Omental fat pad (tissue), 4 donors: Measurements from ENCODE around the gene MN1. TPM values are rescaled to one million over a fixed set of nuclear protein-coding genes. Genes with fewer than 3 reads are reported as not detected.

Experiments used
- ATAC-seq: fragments of 150-250 bp; one replicate; pipeline ENCODE4 v1.9.1; 2016; ENCODE audit warnings: mild to moderate bottlenecking, moderate library complexity; ENCODE audit not compliant: low FRiP score
- DNase-seq: peaks from one replicate; pipeline ENCODE4 v3.0.0-alpha.2; 2019; ENCODE audit warnings: low spot score
- total RNA-seq, 4 donors: library from RNA; depleted of rRNA; stranded (reverse); fragments of >200 nt; gene quantifications; one replicate each; pipeline ENCODE4 v1.1.0, GENCODE V29; 2016
- TF ChIP-seq, protein P1 (sequence below), 3 donors: fragments of 450-650 bp; IDR thresholded peaks; one replicate each; pipeline ENCODE4 v1.5.1; 2016 to 2017; ENCODE audit warnings: antibody characterized with exemption in 3 of 3, mild to moderate bottlenecking in 3 of 3, moderate library complexity in 2 of 3

The MN1 gene
- total RNA-seq, 4 donors from 2014 or later, result 4.8 to 16.5 (median 8.9) TPM

DNA sequence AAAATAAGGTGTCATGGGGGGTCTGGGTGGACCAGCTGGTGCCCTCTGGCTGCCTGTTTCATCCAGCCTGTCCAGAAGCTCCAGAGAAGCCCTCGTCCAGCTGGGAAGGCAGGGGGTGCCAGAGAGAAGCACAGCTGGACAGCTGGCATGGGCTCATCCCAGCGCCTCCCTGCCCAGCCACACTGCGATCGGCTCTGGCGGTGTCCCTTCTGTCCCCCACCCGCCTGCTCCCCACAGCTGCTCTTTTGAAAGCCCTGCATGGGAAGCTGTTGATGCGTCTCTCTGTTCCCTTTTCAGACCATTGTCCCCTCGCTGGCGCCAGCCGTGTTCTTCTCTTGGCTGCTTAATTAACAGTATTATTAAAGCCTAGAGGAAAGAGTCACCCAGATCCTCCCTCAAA is 86.5 kb downstream of the MN1 start:
- no peak for ATAC-seq

DNA sequence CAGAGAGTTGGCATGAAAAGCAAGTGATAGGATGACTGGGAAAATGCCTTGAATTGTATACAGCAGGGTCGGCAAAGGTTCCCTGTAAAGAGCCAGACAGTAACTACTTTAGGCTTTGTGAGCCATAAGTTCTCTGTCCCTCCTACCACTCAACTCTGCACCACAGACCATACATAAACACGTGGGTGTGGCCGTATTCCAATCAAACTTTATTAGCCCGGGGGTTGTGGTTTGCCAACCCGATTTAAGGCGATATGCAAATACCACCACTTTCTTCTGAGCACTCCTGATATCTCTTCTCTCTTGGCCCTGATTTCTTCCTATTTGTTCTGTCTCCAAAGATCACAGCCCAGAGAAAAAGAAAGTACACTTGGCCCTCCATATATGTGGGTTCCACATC is 87.5 kb downstream of the MN1 start:
- ATAC-seq, result no peak
- DNase-seq, result no peak

More for the DNA sequence above, 86.5 kb downstream of the MN1 start:
- TF ChIP-seq, protein P1, sequence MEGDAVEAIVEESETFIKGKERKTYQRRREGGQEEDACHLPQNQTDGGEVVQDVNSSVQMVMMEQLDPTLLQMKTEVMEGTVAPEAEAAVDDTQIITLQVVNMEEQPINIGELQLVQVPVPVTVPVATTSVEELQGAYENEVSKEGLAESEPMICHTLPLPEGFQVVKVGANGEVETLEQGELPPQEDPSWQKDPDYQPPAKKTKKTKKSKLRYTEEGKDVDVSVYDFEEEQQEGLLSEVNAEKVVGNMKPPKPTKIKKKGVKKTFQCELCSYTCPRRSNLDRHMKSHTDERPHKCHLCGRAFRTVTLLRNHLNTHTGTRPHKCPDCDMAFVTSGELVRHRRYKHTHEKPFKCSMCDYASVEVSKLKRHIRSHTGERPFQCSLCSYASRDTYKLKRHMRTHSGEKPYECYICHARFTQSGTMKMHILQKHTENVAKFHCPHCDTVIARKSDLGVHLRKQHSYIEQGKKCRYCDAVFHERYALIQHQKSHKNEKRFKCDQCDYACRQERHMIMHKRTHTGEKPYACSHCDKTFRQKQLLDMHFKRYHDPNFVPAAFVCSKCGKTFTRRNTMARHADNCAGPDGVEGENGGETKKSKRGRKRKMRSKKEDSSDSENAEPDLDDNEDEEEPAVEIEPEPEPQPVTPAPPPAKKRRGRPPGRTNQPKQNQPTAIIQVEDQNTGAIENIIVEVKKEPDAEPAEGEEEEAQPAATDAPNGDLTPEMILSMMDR (IDR thresholded peaks at IDR 0.05), result no peak
- DNase-seq, result no peak

DNA sequence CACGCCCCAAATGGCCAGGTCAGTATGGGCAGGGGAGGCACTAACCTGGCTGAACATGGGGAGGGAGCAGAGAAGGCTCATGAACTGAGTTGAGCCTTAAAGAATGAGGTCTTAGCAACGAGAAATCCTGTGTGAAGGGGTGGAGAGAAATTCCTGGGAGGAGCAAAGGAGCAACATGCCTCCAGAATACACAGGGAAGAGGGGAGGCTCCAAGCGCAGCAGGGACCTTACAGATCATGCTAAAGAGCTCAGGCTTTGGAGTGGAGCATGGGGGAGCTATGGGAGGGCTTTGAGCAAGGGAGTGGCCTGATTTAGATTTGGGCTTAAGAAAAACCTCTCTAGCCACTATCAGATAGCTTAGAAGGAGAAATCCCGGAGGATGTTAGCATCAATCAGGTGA is 88.1 kb downstream of the MN1 start:
- ATAC-seq, result no peak
- TF ChIP-seq, protein P1 (IDR thresholded peaks at IDR 0.05), result no peak
- no peak for DNase-seq

More for the DNA sequence above, 87.5 kb downstream of the MN1 start:
- TF ChIP-seq, protein P1 (IDR thresholded peaks at IDR 0.05), result no peak

DNA sequence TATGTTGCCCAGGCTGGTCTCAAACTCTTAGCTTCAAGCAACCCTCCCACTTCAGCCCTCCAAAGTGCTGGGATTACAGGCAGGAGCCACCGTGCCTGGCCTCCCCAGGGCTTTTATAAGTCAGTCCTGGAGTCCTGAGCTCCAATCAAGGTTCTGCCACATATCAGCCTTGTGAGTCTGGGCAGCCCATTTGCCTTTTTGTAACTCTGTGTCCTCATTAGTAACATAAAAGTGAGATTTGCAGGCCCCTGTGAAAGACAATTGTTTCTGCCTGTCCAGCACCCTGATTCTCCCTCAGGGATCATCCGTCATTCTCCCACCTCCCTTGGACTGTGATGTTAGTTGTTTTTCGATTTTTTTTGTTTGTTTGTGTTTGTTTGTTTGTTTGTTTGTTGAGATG is 89.8 kb downstream of the MN1 start:
- ATAC-seq (no peak), DNase-seq (no peak)
- TF ChIP-seq, protein P1 (IDR thresholded peaks at IDR 0.05), result no peak

DNA sequence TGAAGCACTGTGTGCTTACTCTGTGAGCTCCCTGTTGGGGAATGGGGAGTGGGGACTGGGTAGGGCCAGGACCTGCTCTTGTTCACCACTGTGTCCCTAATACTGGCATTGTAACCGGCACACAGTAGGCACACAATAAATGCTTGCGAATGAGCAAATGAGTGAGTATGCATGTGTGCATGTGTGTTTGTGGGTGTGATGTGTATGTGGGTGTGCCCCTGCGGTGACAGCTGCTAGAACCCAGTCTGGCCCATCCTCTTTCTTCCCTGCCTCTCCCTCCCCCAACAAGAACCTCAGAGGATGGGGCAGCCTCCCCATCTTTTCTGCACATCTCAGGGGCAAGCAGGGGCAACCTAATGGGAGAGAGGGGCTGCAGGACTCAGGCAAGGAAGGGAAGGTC is 90.5 kb downstream of the MN1 start:
- DNase-seq, result no peak
- TF ChIP-seq, protein P1 (IDR thresholded peaks at IDR 0.05), result no peak
- ATAC-seq, result no peak

DNA sequence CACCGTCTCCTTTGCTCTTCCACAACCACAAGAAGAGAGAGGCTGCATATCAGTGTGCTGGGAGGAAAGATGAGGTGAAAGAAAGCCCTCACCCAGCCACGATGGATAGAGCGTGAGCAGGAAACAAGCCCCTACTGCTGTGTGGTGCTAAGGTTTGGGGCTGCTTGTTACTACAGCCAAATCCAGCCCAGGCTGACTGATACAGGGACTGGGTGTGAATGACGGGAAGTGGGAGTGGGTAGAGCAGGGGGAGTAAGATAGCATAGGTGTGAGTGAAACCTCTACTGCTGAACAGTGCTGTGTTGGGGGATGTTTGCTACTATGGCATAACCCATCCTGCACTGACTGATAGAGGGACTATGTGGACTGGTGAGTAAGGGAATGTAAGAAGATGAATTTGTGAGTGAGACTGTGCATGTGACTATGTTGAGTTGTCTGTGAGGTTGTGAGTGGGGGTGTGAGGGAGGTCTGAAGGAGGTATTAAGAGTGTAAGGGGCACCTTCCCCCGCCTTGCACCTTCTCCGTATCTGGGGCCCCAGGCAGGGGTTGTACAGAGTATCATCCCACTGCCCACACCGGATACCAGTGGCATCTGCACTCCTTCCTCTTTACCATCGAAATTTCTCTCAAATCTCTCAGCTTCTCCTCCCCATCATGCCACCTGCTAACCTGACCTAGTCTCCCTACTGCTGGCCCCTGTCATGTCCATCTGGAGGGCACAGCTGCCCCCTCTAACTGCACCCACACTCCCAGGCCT is 91.5 kb downstream of the MN1 start:
- DNase-seq, result no peak

More for the DNA sequence above, 91.5 kb downstream of the MN1 start:
- TF ChIP-seq, protein P1 (IDR thresholded peaks at IDR 0.05), result no peak
- no peak for ATAC-seq
